IPS DF 19.7 (cell line): ENCODE measurements around the gene UNC119B.
"Not testable (repeated sequence)": the region's sequence is repeated elsewhere in the genome, so short reads cannot be mapped to it uniquely, and the experiment has no call there.

ENCODE experiments used
- DNase-seq: peaks from one replicate; pipeline ENCODE4 v3.0.0-alpha.2; 2013; ENCODE audit warnings: low read depth, low spot score

Gene UNC119B

DNA sequence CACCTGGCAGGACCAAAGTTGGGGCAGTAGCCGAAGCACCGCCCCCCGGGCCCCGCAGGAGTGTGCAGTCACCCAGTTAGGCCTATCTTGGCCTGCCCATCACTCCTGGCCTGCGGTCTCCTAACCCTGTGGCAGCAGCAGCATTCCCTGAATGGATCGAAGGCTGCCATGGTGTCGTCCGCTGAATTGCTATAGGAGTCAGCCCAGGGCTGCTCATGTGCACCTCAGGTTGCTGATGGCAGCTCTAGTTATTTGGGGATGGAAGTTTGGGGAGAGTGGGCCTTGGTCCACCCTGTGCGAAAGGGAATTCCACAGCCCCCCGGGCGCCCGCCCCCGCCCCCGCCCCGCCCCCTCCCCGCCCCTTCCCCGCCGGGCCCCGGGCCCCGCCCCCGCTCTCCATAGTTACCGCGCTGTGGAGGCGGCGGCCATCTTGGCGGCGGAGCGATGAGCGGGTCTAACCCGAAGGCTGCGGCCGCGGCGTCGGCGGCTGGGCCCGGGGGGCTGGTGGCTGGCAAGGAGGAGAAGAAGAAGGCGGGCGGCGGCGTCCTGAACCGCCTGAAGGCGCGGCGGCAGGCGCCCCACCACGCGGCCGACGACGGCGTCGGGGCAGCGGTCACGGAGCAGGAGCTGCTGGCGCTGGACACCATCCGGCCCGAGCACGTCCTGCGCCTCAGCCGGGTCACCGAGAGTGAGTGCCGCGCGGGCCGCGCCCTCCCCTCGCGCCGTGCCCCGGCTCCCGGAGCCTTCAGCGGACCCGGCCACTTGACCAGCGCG is at the start of gene UNC119B:
Gene UNC119B, plus strand, starts transcription at position 428 of the 774 bp plus-strand sequence. Its CDS starts 17 bp downstream, at position 445.
- peak; percentile 47 for DNase-seq

DNA sequence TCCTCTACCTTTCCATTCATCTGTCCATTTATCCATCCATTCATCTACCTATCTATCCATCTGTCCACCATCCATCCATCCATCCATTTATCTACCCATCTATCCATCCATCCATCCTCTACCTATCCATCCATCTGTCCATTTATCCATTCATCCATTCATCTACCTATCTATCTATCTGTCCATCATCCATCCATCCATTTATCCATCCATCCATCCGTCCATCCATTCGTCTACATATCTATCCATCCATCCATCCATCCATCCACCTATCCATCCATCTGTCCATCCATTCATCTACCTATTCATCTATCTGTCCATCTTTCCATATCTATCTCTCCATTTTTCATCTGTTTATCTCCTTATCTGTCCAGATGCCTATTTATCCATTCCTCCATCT is 48.8 kb upstream of the UNC119B start:
- DNase-seq, result no peak

DNA sequence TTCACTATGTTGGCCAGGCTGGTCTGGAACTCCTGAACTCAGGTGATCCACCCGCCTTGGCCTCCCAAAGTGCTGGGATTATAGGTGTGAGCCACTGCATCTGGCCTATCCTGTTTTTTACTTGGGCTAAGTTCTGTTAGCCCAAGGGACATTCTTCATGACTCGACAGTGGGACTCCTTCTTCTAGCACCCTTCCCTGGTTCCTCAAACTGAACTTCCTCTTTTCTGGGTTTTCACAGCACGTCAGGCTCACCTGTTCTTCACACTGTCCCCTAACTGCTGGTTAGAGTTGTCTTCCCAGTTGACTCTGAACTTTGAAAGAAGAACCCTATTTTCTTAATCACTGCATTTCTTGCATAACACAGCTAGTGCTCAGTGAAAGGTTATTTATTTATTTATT is 47.4 kb upstream of the UNC119B start:
- no peak for DNase-seq

DNA sequence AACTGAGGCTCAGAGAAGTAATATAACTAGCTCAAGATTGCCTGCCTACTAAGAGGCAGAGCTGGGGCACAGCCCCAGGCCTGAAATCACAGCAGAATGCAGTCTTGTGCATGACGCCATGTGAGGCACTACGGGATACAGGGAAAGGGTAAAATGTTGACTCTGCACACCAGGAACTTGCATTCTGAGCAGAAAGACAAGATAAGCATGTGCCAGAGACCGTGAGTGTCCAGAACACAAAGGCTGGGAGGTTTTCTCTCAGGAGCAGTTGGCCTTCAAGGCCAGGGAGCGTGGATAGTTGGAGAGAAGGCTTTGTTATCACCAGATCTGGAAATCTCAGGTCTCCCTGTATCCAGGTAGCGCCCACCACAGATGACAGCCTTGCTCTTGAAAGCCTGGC is 46.5 kb upstream of the UNC119B start:
- DNase-seq, result no peak

DNA sequence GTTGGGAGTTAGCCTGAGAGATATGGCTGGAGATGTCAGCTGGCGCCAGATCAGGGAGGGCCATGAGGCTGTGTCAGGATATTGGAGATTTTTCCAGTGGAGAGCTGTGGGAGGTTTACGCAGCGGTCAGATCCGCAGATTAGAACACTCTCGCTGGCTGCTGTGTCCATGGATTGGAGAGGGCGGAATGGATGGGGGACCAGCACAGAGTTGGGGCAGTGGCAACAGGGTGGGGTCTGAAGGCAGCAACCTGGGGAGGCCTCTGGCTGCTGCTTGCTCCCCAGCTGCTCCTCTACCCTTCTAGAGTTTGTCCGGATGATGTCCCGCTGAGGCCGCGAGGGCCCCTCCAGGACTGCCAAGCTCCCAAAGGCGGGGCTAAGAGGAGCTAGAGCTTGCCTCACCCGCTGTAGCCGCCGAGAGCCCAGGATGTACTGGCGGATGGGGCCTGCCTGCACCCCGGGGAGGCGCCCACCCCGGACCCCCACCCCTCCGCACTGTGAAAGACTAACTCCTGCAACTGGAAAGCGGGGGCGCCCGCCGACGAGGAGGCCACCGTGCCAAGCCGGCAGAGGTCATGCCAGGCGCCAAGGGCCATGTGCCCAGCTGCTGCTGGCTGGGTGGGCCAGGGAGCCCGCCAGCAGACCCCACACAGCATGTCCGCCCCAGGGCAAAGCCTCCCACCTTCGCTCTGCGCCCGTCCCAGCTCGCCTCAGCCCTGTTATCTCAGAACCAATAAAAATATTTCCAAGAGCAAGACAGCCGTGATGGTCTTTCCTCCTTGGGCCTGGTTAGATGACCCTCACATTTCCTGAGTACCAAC is 43.5 kb upstream of the UNC119B start:
- no peak for DNase-seq

DNA sequence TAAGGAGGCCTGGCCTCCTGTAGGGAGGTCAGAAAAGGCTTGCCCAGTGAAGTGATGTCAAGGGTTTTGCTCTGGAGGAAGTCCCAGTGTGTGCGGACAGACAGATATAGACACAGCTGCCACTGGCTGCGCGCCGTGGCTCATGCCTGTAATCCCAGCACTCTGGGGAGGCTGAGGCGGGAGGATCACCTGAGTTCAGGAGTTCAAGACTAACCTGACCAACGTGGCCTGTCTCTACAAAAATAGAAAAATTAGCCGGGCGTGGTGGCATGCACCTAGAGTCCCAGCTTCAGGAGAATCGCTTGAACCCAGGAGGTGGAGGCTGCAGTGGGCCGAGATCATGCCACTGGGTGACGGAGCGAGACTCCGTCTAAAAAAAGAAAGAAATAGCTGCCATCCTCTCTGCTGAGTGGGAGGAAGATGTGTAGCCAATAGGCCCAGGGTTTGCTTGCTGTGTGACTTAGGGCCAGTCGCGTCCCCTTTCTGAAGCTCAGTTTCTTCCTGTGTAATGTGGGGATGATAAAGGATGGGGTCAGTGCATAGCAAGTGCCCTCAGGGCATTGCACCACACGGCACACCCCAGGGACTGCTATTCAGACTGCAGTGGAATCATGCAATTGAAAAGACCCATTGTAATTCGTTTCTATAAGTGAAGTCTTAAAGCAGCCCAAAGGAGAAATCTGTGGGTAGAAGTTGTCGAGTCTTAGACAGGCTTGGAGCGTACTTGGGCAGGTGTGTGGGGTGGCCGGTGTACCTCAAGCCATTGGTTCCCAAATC is 42.0 kb upstream of the UNC119B start:
- no peak for DNase-seq

DNA sequence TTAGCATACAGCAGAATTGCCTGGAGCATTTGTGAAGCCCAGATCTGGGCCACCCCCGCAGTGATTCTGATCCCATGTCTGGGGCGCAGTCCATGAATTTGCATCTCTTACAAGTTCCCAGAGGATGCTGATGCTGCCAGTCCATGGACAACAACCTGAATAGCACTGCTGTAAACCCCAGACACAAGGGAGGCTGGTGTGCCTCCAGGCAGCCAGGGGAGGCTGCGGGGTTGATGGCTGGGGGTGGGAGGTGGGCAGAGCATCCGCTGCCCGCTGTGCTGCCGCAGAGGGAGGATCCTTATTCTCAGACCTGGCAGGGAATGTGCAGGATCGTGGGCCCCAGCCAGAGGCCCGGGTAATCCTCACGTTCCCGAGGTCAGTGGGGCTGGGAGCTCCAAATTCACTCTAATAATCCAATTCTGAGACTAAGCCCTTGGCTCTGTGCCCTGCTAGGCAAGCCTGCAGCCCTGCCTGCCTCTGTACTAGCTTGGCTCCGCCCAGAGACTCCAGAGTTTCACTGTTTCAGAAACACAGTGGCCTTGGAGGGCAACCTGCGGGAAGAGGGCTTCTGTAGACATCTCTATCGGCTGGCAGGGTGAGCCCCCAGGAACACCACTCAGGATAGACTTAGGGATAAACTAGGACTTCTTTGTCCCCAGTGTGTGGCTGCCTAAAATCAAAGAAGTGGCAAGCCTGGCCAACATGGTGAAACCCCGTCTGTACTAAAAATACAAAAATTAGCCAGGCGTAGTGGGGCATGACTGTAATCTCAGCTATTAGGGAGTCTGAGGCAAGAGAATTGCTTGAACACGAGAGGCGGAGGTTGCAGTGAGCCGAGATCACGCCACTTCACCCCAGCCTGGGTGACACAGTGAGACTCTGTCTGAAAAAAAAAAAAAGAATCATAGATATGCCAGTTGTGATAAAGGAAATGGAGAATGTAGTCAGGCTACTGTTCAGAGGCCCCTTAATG is 41.1 kb upstream of the UNC119B start:
- DNase-seq, result no peak

DNA sequence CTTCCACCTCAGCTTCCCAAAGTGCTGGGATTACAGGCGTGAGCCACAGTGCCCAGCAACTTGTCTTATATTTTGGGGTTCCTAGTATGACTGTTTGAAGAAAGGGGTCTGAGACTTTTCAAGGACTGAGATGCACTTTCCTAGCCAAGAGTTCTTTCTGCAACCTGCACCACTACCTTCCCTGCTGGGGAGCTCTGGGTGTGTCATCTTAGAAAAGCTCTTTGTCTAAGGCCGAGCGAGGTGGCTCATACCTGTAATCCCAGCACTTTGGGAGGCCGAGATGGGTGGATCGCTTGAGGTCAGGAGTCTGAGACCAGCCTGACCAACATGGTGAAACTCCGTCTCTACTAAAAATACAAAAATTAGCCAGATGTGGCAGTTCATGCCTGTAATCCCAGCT is 40.0 kb upstream of the UNC119B start:
- not testable (repeated sequence) for DNase-seq

DNA sequence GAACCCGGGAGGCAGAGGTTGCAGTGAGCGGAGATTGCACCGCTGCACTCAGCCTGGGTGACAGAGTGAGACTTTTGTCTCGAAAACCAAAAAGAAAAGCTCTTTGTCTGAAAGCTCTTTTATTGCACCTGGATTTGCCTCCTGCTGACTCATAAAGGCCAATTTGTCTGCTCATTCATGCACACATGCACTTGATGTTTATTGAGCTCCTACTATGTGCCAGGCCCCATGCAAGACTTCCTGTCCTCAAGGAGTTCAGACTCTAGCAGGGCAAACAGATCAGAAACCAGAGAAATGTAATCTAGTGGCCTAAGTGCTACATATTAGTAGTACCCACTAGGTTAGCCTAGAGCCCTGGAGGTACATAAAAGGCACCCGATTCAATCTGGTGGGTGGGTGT is 39.6 kb upstream of the UNC119B start:
- DNase-seq, result no peak

DNA sequence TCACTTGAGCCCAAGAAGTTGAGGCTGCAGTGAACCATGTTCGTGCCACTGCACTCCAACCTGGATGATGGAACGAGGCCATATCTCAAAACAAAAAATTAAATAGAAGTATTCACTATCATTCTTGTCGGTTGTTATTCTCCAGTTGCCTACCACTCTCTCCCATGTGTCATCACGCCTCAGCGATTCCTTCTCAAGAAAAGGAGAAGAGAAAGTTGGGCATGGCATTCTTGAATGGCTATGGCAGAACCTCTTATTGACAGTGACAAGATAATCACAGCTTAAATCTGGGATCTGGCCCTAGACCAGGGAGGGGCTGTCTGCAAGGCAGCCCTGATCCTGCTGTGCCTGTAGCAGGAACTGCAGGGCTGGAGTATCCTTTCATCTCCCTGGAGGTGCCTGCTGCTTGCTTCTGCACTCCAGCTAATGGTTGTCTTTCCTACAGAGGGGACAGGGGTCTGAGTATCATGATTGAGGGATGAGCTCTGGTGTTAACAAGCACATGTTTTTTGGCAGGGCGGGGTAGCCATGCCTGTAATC is 36.1 kb upstream of the UNC119B start:
- no peak for DNase-seq

DNA sequence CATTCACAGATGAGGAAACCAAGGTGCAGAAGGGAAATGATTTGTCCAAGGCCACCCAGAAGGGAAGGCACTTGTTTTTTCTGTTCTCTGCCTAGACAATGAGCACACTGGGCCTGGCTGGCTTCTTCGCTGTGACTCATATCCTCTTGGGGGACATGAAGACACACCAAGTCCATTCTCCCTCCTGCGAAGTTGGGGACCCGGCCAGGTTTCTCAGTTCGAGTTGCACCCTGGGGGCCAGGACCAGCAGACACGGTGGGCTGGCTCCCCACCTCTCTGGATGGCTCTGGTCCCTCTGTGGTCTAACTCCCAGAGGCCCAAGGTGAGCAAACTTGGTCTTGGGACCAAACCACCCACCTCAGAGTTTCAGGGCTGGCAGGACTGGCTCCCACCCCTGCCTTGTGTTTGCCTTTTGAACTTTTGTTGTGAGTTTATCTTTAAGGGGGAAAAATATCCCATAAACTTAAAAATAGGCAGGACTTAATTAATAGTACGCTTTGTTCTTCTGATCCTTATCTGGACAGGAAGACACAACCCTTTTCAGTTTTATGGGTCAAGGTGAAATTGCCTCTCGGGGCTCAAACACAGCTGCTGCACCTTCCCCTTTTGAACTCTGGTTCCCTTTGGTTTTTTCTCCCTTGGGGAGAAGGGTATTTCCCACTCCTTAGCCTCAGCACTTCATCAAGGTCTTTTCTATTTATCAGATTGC is 32.3 kb upstream of the UNC119B start:
- no peak for DNase-seq

DNA sequence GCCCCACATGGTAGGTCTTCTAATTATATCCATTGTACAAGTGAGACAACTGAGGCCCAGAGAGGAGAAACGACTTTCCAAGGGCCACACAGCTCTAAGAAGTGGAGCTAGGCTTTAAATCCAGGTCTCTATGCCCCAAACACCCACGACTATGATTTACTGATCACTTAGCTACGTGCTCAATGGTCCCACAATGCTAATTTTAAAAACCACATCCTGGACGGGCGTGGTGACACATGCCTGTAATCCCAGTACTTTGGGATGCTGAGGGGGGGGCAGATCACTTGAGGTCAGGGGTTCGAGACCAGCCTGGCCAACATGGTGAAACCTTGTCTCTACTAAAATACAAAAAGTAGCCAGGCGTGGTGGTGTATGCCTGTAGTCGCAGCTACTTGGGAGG is 31.7 kb upstream of the UNC119B start:
- DNase-seq, result no peak

DNA sequence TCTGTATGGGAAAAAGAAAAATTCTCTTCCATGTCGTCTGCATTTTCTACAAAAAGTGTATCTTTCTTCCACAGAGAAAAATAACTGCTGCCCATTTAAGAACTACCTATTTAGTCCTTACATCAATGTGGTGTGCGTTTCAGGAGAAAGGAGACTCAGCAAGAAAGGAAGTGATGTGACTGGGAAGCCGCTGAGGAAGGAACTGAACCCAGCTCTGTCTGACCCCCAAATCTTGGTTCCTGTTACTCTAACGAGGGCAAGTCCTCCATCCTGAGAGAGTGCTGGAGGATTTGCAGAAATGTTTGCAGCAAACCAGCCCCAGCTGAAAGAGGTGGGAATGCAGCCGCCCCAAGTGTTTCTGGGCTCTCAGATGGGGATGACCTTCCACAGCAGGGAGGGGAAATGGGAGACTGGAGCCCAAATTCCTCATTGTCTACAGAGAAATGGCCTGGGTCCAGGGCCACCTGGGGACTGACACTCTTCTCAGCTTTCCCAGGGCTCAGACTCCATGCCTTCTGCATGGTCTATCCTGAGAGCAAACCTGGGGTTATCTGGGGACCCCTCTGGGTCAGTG is 30.0 kb upstream of the UNC119B start:
- DNase-seq, result no peak

DNA sequence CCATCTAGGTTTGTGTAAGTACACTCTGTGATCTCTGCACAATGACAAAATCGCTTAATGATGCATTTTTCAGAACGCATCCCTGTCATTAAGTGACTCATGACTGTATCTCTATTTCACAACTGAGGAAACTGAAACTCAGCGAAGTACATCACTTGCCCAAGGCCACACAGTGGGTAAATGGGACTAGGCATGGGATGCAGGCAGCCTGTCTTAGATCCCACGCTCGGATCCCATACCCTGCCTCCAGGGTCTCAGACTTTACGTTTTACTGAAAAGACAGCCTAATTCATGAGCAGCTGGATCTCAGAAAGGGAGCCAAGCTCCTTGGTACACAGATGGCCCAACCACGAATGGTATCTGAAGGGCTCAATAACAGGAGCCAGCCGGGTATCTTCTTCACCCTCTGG is 25.7 kb upstream of the UNC119B start:
- no peak for DNase-seq

DNA sequence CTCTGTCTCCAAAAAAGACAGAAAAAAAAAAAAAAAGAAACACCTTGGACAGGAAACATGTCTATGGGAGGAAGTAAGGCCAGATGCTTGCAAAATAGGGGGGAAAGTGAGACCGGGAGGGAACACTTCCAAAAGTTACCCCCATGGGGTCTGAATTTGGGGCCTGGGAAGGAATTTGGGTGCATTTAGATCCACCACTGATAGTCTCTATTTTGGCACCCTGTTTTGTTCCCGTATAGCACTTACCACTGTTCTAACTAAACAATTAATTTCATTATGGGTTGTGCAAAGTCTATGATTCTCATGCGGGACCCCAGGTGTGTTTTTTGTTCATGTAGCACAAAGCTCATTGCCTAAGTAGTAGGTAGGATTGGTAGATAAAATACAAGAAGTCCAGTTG is 24.7 kb upstream of the UNC119B start:
- no peak for DNase-seq

DNA sequence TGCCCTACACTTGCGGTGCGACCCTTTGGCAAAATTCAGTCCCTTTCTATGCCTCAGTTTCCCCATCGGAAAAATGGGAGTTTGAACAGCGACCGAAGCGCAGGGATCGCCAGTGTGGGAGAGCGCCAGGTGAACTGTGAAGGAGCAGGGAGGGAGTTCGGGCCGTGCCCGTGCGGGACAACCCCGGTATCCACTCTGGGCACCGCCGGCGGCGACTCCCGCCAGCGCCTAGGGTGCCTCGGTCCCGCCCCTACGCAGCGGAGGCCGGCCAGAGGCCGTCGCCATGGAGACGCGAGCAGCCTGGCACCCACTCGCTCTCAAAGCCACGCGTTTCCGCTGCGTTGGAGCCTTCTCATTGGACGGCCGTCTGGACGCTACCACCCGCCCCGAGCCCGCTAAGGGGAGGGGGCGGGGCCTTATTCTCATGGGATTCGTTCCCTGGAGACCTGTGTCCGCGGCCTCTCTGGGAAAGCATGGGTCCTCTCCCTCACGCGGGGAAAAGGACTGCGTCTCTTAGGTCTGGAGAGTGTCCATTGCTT is 24.0 kb upstream of the UNC119B start:
- peak; percentile 88 for DNase-seq

DNA sequence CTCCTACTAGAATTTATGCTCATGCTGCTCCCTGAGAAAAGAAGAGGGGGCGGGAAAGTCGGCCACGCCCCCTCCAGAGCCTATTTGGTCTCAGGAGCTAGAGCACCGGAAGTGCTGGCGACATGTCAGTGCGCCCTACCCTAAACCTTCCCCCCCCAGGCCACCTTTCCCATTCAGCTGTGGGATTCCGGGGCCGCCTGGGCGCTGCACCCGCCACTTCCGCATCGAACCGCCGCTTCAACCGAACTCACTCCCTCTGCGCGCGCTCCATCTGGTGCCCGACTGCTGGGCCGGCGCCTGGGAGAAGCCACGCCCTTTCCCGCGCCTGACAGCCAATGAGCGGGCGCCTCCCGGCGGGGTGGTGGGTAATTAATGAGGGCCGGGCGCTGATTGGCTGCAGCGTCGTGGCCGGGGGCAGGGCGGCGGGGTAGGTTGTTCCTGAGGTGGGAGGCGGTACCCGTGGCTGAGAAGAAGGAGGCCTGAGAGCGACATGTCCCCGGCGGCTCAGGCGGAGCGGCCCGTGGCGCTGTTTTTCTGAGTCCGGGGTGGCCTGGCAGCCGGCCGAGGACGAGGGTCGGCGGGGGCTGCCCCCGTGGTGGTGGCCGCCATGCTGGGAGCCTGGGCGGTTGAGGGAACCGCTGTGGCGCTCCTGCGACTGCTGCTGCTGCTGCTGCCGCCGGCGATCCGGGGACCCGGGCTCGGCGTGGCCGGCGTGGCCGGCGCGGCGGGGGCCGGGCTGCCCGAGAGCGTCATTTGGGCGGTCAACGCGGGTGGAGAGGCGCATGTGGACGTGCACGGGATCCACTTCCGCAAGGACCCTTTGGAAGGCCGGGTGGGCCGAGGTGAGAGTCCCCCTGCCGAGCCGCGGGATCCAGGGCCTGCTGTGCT is 23.3 kb upstream of the UNC119B start, which contains the start of gene MLEC:
Gene MLEC, plus strand, starts transcription at position 460 of the 888 bp plus-strand sequence. Its CDS starts 148 bp downstream, at position 608.
- DNase-seq, result peak; percentile 78

DNA sequence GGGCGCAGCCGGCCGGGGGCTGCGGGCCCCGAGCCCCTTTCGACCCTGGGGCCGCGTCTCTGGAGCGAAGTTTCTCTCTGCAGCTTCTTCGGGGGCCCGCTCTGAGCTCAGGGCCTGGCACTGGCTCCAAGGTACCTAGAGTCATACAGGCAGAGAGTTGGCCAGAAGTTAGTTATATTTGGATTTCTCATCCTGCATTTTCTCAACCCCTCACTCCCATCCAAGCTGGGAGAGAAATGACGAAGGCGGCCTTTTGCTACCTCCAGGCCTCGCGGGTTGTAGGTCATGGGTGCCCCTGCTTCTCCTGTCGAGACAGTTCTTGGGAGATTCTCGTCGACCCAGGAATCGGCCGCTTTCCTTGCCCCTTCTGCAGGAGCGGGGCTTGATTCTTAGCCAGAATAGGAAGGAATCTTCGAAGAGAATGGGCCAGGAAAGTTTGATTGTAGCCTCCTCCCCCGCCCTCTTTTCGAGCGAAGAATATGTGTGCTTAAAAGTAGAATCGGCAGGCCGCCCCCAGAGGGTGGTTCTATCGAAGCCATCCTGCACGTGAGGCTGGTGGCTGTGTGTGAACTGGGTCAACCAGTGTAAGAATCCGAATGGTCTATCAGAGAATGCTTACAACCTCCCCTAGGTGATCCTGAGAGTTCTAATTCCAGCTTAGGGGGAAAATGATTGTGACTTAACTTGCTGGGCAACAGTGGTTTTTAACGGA is 22.5 kb upstream of the UNC119B start:
- DNase-seq, result no peak
